ENCODE data around the gene APRT. TPM values are rescaled to one million over a fixed set of nuclear protein-coding genes. Genes with fewer than 3 reads are reported as not detected.

Gene APRT
- polyA plus RNA-seq, 3 donors, result 123 to 307 (median 233) TPM

DNA sequence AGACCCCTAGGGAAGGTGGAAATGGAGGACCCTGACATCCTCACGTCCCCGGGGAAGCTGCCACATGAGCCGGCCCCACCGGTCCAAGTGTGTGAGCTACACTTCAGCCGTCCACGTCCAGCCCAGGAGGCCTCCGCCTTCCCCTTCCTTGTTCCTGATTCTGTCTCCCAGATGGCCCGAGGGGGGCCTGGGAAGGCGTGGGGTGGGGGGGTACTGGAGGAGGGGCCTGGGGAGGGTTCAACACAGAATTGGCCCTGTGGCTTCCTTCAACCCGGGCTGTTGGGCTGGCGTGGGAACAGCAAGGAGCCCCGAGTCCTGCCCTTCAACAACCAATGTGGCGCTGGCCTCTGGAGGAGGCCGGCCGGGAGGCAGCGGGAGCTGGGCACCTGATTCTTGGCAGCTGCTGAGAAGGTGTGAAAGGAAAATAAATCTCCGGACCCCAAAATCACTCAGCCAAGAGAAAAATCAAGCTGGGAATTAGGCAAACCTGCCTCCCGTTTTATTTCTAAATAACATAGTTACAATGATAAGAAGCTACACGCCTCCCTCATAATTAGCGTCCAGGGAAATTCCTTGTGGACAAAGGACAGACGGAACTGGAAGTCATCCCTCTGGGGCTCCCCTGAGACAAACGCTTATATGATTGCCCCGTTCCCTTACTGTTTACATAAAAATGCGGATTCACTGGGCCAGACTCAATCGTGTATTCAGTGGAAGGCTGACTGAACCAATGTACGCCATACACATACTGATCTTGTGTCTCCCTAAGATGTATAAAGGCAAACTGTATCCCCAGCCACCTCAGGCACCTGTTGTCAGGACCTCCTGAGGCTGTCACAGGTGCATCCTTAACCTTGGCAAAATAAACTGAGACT, 1.8 kb upstream of the APRT start:
- Histone ChIP-seq H3K27ac (ENCODE audit: low read depth in 1 of 2, low read length in 2 of 2) (no peak overlapping the region), H3K4me2 (replicated peaks; ENCODE audit: extremely low read depth, low read length, poor library complexity, severe bottlenecking) (peak overlapping the region; percentile 99), H2AFZ (ENCODE audit: insufficient read depth, low read depth, low read length, poor library complexity, severe bottlenecking) (no peak overlapping the region), H3K9me3 (replicated peaks in 1 of 2; ENCODE audit: control insufficient read depth in 1 of 2, insufficient read depth in 1 of 2, low read length in 2 of 2) (no peaks in the 10 kb centered on the region), H3K4me3 (replicated peaks in 1 of 3; ENCODE audit: low read depth in 2 of 3, low read length in 3 of 3) (peak overlapping the region in 1 of 3 experiments; percentile 83), H3K4me1 (ENCODE audit: control insufficient read depth in 1 of 2, insufficient read depth in 2 of 2, low read length in 2 of 2) (peaks cover 35 to 42% of the 10 kb centered on the region in 2 donors), H4K20me1 (ENCODE audit: insufficient read depth, low read length) (peaks cover 41% of the 10 kb centered on the region), H3K36me3 (replicated peaks in 1 of 2; ENCODE audit: control insufficient read depth in 1 of 2, insufficient read depth in 2 of 2, low read length in 2 of 2) (peaks cover 9 to 13% of the 10 kb centered on the region in 2 donors), H3K9ac (ENCODE audit: insufficient read depth, low read length, poor library complexity, severe bottlenecking) (no peak overlapping the region), H3K27me3 (ENCODE audit: control insufficient read depth in 2 of 2, insufficient read depth in 2 of 2, low read length in 2 of 2) (no peaks in the 10 kb centered on the region), H3K79me2 (ENCODE audit: insufficient read depth, low read length) (peaks cover 30% of the 10 kb centered on the region)
- 81% methylated on average over 9 of the region's 26 CpGs for WGBS (ENCODE audit: insufficient coverage)
- no peak overlapping the region for H3K27ac Mint-ChIP-seq
- peaks cover 0 to 2% (median 0%) of the 10 kb centered on the region in 7 donors for H3K9me3 Mint-ChIP-seq
- H3K27me3 Mint-ChIP-seq (ENCODE audit: low read depth in 3 of 3), result peaks cover 0 to 2% (median 0%) of the 10 kb centered on the region in 3 donors
- TF ChIP-seq, protein P1, sequence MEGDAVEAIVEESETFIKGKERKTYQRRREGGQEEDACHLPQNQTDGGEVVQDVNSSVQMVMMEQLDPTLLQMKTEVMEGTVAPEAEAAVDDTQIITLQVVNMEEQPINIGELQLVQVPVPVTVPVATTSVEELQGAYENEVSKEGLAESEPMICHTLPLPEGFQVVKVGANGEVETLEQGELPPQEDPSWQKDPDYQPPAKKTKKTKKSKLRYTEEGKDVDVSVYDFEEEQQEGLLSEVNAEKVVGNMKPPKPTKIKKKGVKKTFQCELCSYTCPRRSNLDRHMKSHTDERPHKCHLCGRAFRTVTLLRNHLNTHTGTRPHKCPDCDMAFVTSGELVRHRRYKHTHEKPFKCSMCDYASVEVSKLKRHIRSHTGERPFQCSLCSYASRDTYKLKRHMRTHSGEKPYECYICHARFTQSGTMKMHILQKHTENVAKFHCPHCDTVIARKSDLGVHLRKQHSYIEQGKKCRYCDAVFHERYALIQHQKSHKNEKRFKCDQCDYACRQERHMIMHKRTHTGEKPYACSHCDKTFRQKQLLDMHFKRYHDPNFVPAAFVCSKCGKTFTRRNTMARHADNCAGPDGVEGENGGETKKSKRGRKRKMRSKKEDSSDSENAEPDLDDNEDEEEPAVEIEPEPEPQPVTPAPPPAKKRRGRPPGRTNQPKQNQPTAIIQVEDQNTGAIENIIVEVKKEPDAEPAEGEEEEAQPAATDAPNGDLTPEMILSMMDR (IDR thresholded peaks at IDR 0.05), result no peak
- no peak for DNase-seq
- intact Hi-C loops (cut with micrococcal nuclease), result loop anchor here in 1 of 2 donors (2.0 to 10.0 kb wide), 2 partner anchors 43 to 401 kb away; partner anchors contain the start of genes GALNS, TRAPPC2L and ZNF778
- peaks cover 14 to 26% of the 10 kb centered on the region in 2 donors for H3K36me3 Mint-ChIP-seq
- no peak overlapping the region for H3K4me3 Mint-ChIP-seq
- peaks cover 28% of the 10 kb centered on the region for H3K4me1 Mint-ChIP-seq

DNA sequence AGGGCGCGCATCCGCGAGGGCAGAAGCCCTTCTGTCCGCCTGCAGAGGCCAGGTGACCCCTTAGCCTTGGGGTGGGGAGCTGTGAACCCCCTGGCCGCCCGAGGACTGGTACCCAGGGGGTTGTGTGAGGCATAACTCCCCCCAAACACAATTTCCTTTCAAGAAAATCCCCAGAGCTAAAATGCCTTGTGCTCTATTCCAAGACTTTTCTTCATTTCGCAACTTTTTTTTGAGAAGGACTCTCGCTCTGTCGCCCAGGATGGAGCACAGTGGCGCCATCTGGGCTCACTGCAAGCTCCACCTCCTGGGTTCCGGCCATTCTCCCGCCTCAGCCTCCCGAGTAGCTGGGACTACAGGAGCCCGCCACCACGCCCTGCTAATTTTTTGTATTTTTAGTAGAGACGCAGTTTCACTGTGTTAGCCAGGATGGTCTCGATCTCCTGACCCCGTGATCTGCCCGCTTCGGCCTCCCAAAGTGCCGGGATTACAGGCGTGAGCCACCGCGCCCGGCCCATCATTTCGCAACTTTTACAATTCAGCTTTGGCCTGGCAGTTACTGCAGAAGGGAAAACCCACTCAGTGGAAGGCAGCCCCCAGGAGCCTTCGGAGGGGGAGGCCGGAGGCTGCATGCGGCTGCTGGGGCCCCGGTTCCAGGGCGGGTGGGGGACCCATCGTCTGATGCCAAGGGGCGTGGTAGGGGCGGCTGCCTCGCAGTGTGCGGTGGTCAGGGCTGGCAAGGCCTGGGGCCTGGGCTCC, 963 bp upstream of the APRT start:
- Mint-ChIP-seq H3K27ac (peak overlapping the region in 6 of 7 donors; percentile 46 to 87 (median 80)), H3K27me3 (ENCODE audit: low read depth in 3 of 3) (peaks cover 0 to 2% (median 0%) of the 10 kb centered on the region in 3 donors), H3K9me3 (no peaks in the 10 kb centered on the region), H3K4me3 (peak overlapping the region; percentile 73 to 87), H3K36me3 (peaks cover 19 to 29% of the 10 kb centered on the region in 2 donors), H3K4me1 (peaks cover 28% of the 10 kb centered on the region)
- peak overlapping the region; percentile 42 to 93 for H3K27ac ChIP-seq (ENCODE audit: low read depth in 1 of 2, low read length in 2 of 2)
- no peaks in the 10 kb centered on the region for H3K9me3 ChIP-seq (replicated peaks in 1 of 2; ENCODE audit: control insufficient read depth in 1 of 2, insufficient read depth in 1 of 2, low read length in 2 of 2)
- H3K4me1 ChIP-seq (ENCODE audit: control insufficient read depth in 1 of 2, insufficient read depth in 2 of 2, low read length in 2 of 2), result peaks cover 35 to 42% of the 10 kb centered on the region in 2 donors
- H3K36me3 ChIP-seq (replicated peaks in 1 of 2; ENCODE audit: control insufficient read depth in 1 of 2, insufficient read depth in 2 of 2, low read length in 2 of 2), result peaks cover 14 to 22% of the 10 kb centered on the region in 2 donors
- TF ChIP-seq, protein P1 (IDR thresholded peaks at IDR 0.05), result peak; percentile 38
- H3K4me2 ChIP-seq (replicated peaks; ENCODE audit: extremely low read depth, low read length, poor library complexity, severe bottlenecking), result peak overlapping the region; percentile 99
- peak in 2 of 3 donors; percentile 39 to 63 for DNase-seq
- peaks cover 47% of the 10 kb centered on the region for H4K20me1 ChIP-seq (ENCODE audit: insufficient read depth, low read length)
- no peaks in the 10 kb centered on the region for H3K27me3 ChIP-seq (ENCODE audit: control insufficient read depth in 2 of 2, insufficient read depth in 2 of 2, low read length in 2 of 2)
- H2AFZ ChIP-seq (ENCODE audit: insufficient read depth, low read depth, low read length, poor library complexity, severe bottlenecking), result peak overlapping the region; percentile 80
- H3K79me2 ChIP-seq (ENCODE audit: insufficient read depth, low read length), result peaks cover 38% of the 10 kb centered on the region
- intact Hi-C loops (cut with micrococcal nuclease), result loop anchor here (1.0 to 10.0 kb wide), 3 partner anchors 9 to 402 kb away; partner anchors contain the start of genes CDT1 (in 1 of the 2), GALNS (in 1 of the 2), TRAPPC2L (in 1 of the 2) and ZNF778 (in 1 of the 2)
- peak overlapping the region; percentile 48 to 83 (median 58) for H3K4me3 ChIP-seq (replicated peaks in 1 of 3; ENCODE audit: low read depth in 2 of 3, low read length in 3 of 3)
- peak overlapping the region; percentile 84 for H3K9ac ChIP-seq (ENCODE audit: insufficient read depth, low read length, poor library complexity, severe bottlenecking)
- 7% methylated on average over 17 of the region's 37 CpGs for WGBS (ENCODE audit: insufficient coverage)
